Bronchial epithelial cell (primary cell): ENCODE data around the gene TXLNB. TPM values are rescaled to one million over a fixed set of nuclear protein-coding genes. Genes with fewer than 3 reads are reported as not detected.

Experiments
- DNase-seq: peaks from one replicate; pipeline ENCODE4 v3.0.0-alpha.2; 2010; ENCODE audit warnings: low read depth
- FAIRE-seq: peaks from 2 replicates; lab custom pipeline; 2011; peaks lifted over from hg19 to GRCh38; lab: Jason Lieb, UNC
- H3K27me3 ChIP-seq: 2 replicates; pipeline ENCODE4 v1.5.1; 2011; ENCODE audit warnings: low read length; ENCODE audit not compliant: control insufficient read depth, insufficient read depth
- H3K36me3 ChIP-seq: 2 replicates; pipeline ENCODE4 v1.5.1; 2011; ENCODE audit warnings: low read length; ENCODE audit not compliant: control insufficient read depth, insufficient read depth
- H3K4me3 ChIP-seq: 2 replicates; pipeline ENCODE4 v1.5.1; 2011; ENCODE audit warnings: mild to moderate bottlenecking, low read depth, low read length, control low read depth
- CTCF ChIP-seq: IDR thresholded peaks from 2 replicates; pipeline ENCODE4 v1.5.1; 2011; ENCODE audit warnings: mild to moderate bottlenecking, moderate library complexity, low read length, control low read depth, inconsistent platforms; ENCODE audit not compliant: insufficient read depth, severe bottlenecking
- total RNA-seq: library from RNA; depleted of rRNA; stranded (reverse); fragments of >200 nt; gene quantifications from 2 replicates; pipeline ENCODE4 v1.2.1, GENCODE V29; 2014

The TXLNB gene
- total RNA-seq, 1 donor from 2014 or later = under 0.01 TPM

- H3K36me3 ChIP-seq = no peaks in the 10 kb centered on the region
- DNase-seq (peak; percentile 44), FAIRE-seq (no peak)
- no peak for TF ChIP-seq CTCF
- no peak overlapping the region for H3K4me3 ChIP-seq
- H3K27me3 ChIP-seq = no peaks in the 10 kb centered on the region
Observed at GRCh38 chr6:139336488-139336887, 44.7 kb upstream of the TXLNB start.

GRCh38 chr6:139335447-139336210 lies 43.8 kb upstream of the TXLNB start:
- Histone ChIP-seq H3K36me3 (no peaks in the 10 kb centered on the region), H3K4me3 (no peak overlapping the region), H3K27me3 (no peaks in the 10 kb centered on the region)
- no peak for TF ChIP-seq CTCF
- DNase-seq (peak; percentile 73), FAIRE-seq (no peak)

GRCh38 chr6:139334806-139335446 lies 43.1 kb upstream of the TXLNB start:
- no peaks in the 10 kb centered on the region for H3K27me3 ChIP-seq
- DNase-seq (peak; percentile 94), FAIRE-seq (peak; percentile 52)
- H3K4me3 ChIP-seq = no peak overlapping the region
- H3K36me3 ChIP-seq = no peaks in the 10 kb centered on the region
- TF ChIP-seq CTCF = no peak

GRCh38 chr6:139330826-139331500 lies 39.2 kb upstream of the TXLNB start:
- FAIRE-seq = no peak
- Histone ChIP-seq H3K27me3 (no peaks in the 10 kb centered on the region), H3K4me3 (no peak overlapping the region), H3K36me3 (no peaks in the 10 kb centered on the region)
- TF ChIP-seq CTCF = no peak
- no peak for DNase-seq

GRCh38 chr6:139330306-139330705 lies 38.5 kb upstream of the TXLNB start:
- no peaks in the 10 kb centered on the region for H3K36me3 ChIP-seq
- no peak overlapping the region for H3K4me3 ChIP-seq
- no peaks in the 10 kb centered on the region for H3K27me3 ChIP-seq
- FAIRE-seq = no peak
- no peak for TF ChIP-seq CTCF
- no peak for DNase-seq
